ENCODE data around the gene EFNA5.
"Not testable (repeated sequence)": the region's sequence is repeated elsewhere in the genome, so short reads cannot be mapped to it uniquely, and the experiment has no call there.

DNA sequence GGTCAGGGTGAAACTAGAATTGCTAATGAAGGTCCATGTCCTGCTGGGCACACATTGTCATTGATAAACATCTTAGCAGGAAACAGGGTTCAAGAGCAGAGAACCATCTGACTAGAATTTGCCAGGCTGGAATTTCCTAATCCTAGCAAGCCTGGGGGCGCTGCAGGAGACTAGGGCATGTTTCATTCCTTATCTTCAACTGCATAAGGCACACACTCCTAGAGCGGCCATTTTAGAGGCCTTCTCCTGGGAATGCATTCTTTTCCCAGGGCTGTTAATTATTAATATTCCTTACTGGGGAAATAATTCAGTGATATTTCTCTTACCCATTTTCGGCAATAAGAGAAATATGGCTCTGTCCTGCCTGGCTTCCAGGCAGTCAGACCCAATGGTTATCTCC is 324.2 kb downstream of the EFNA5 start:
- TF ChIP-seq POLR2AphosphoS5 (IDR thresholded peaks at IDR 0.05; ENCODE audit: borderline replicate concordance, low read depth, low read length); EZH2 (IDR thresholded peaks at IDR 0.05); FOXP2 (optimal IDR thresholded peaks at IDR 0.05; ENCODE audit: control extremely low read depth, extremely low read length, insufficient read depth): not testable (repeated sequence)

Measured in SK-N-MC (cell line).